GM18499 (cell line): ENCODE results near the gene TMEM235.
"Not testable (repeated sequence)": the region's sequence is repeated elsewhere in the genome, so short reads cannot be mapped to it uniquely, and the experiment has no call there.

Experiments used
- ATAC-seq: cut with Tn5 transposase; IDR thresholded peaks from one replicate; pipeline ENCODE4 v1.9.1; 2021; ENCODE audit warnings: moderate number of reproducible peaks; ENCODE audit not compliant: insufficient read depth, unreplicated experiment

Gene TMEM235

GRCh38 chr17:78252701-78253635 lies 21.5 kb downstream of the TMEM235 start:
- no peak for ATAC-seq

GRCh38 chr17:78253636-78253945 lies 22.2 kb downstream of the TMEM235 start:
- not testable (repeated sequence) for ATAC-seq

GRCh38 chr17:78253946-78254672 lies 22.7 kb downstream of the TMEM235 start:
- no peak for ATAC-seq

GRCh38 chr17:78255029-78255656 lies 23.7 kb downstream of the TMEM235 start:
- no peak for ATAC-seq

GRCh38 chr17:78255953-78256706 lies 24.7 kb downstream of the TMEM235 start:
- no peak for ATAC-seq

- no peak for ATAC-seq
Observed at GRCh38 chr17:78256707-78257591, 25.5 kb downstream of the TMEM235 start.

GRCh38 chr17:78257810-78258322 lies 26.4 kb downstream of the TMEM235 start:
- no peak for ATAC-seq

GRCh38 chr17:78258323-78259191 lies 27.1 kb downstream of the TMEM235 start:
- ATAC-seq, result no peak

GRCh38 chr17:78259192-78259554 lies 27.7 kb downstream of the TMEM235 start:
- ATAC-seq, result no peak

- ATAC-seq, result no peak
Observed at GRCh38 chr17:78263063-78263735, 31.8 kb downstream of the TMEM235 start.

GRCh38 chr17:78263736-78264340 lies 32.4 kb downstream of the TMEM235 start:
- no peak for ATAC-seq

- ATAC-seq, result no peak
Observed at GRCh38 chr17:78264590-78264989, 33.2 kb downstream of the TMEM235 start.

GRCh38 chr17:78265121-78265520 lies 33.7 kb downstream of the TMEM235 start:
- no peak for ATAC-seq

GRCh38 chr17:78266231-78266631 lies 34.8 kb downstream of the TMEM235 start:
- no peak for ATAC-seq

- no peak for ATAC-seq
Observed at GRCh38 chr17:78266771-78267170, 35.3 kb downstream of the TMEM235 start.

GRCh38 chr17:78267253-78268073 lies 36.0 kb downstream of the TMEM235 start:
- no peak for ATAC-seq
